ENCODE results near the gene ZDHHC14. TPM values are rescaled to one million over a fixed set of nuclear protein-coding genes. Genes with fewer than 3 reads are reported as not detected.

ZDHHC14 gene
- total RNA-seq, 1 experiment from 2014 or later = 1.7 TPM

DNA sequence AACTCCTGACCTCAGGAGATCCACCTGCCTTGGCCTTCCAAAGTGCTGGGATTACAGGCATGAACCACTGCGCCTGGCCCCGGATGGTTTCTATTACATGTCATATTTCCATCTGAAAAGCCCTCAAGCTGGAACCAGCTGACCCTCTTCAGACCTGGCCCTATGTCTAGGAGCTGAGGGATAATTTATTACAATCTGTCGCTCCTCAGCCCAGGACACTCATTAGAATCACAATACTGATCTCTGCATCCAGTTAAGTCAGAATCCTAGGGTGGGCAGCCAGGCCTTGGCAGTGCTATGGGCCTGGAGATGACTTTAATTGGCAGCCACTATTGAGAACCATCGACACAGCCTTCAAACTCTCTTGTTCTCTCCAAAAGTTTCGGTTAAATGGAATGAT lies 279.4 kb downstream of the ZDHHC14 start:
- Mint-ChIP-seq H3K27me3 (ENCODE audit: low read depth) (no peaks in the 10 kb centered on the region), H3K27ac (no peak overlapping the region), H3K9me3 (no peaks in the 10 kb centered on the region), H3K4me3 (no peak overlapping the region), H3K4me1 (peaks cover 8 to 12% of the 10 kb centered on the region in 2 experiments), H3K36me3 (ENCODE audit: insufficient read depth in 1 of 3, low read depth in 3 of 3) (no peaks in the 10 kb centered on the region)
- H2BK12ac ChIP-seq (ENCODE audit: insufficient read length, low read depth, low read length) = no peak overlapping the region
- H4K8ac ChIP-seq (replicated peaks; ENCODE audit: insufficient read length, low read depth, low read length) = no peak overlapping the region
- no peak overlapping the region for H2BK15ac ChIP-seq (ENCODE audit: low read depth, low read length)
- no peak for DNase-seq
- no peaks in the 10 kb centered on the region for H3K27me3 ChIP-seq (ENCODE audit: insufficient read depth, low read length)
- no peaks in the 10 kb centered on the region for H3K79me1 ChIP-seq (ENCODE audit: insufficient read depth, low read depth, low read length, poor library complexity, severe bottlenecking)
- no CpG with 5 or more reads among the region's 5 CpGs for WGBS (ENCODE audit: extremely low coverage, insufficient read length, low lambda C conversion rate)
- no peaks in the 10 kb centered on the region for H3K9me3 ChIP-seq (ENCODE audit: control insufficient read depth, low read depth, low read length)
- H3K27ac ChIP-seq (ENCODE audit: insufficient read length, low read depth, low read length) = no peak overlapping the region
- H3T11ph ChIP-seq (ENCODE audit: low read length) = no peak overlapping the region
- H3K4me1 ChIP-seq (ENCODE audit: insufficient read depth, low read length) = no peaks in the 10 kb centered on the region
- H4K91ac ChIP-seq (ENCODE audit: insufficient read length, low read depth, low read length) = no peak overlapping the region
- TF ChIP-seq CTCF (conservative IDR thresholded peaks at IDR 0.05) = no peak
- H2AK5ac ChIP-seq (ENCODE audit: insufficient read length, low read length) = no peak overlapping the region
- no peak overlapping the region for H2AFZ ChIP-seq (ENCODE audit: low read length)
- H3K18ac ChIP-seq (ENCODE audit: insufficient read length, low read depth, low read length) = no peak overlapping the region
- no peak overlapping the region for H3K9ac ChIP-seq (ENCODE audit: extremely low read depth, insufficient read length, low read length)
- no peak overlapping the region for H2BK5ac ChIP-seq (ENCODE audit: insufficient read length, low read length)
- H3K4ac ChIP-seq (ENCODE audit: low read depth, low read length) = no peak overlapping the region
- no peaks in the 10 kb centered on the region for H4K20me1 ChIP-seq (ENCODE audit: control insufficient read depth, insufficient read depth, insufficient read length)
- no peak overlapping the region for H3K4me2 ChIP-seq (ENCODE audit: insufficient read depth, insufficient read length, low read length)
- H3K23me2 ChIP-seq (ENCODE audit: insufficient read length, low read depth, low read length, poor library complexity, severe bottlenecking) = no peaks in the 10 kb centered on the region
- H2BK20ac ChIP-seq (ENCODE audit: low read depth, low read length, poor library complexity, severe bottlenecking) = no peak overlapping the region
- no peak overlapping the region for H3K14ac ChIP-seq (ENCODE audit: insufficient read depth, low read length)
- no peaks in the 10 kb centered on the region for H3K79me2 ChIP-seq (ENCODE audit: insufficient read depth, low read length)
- no peak overlapping the region for H4K5ac ChIP-seq (ENCODE audit: insufficient read length, low read depth, low read length)
- H3K23ac ChIP-seq (ENCODE audit: insufficient read length, low read depth, low read length) = no peak overlapping the region
- H3K56ac ChIP-seq (ENCODE audit: insufficient read length, low read depth, low read length) = no peak overlapping the region
- H2BK120ac ChIP-seq (ENCODE audit: low read depth, low read length, poor library complexity, severe bottlenecking) = no peak overlapping the region

All from H9 (cell line).